Hepatocyte (in vitro differentiated cells): ENCODE measurements around the gene AGAP1. TPM values are rescaled to one million over a fixed set of nuclear protein-coding genes. Genes with fewer than 3 reads are reported as not detected.

Experiments used
- DNase-seq: peaks from one replicate; pipeline ENCODE4 v3.0.0-alpha.2; 2016; ENCODE audit warnings: low spot score
- H2AFZ ChIP-seq: fragments of 200-600 bp; sonication (generic); 2 replicates; pipeline ENCODE4 v1.6.0; 2016; ENCODE audit warnings: antibody characterized with exemption, mild to moderate bottlenecking
- H3K27ac ChIP-seq: fragments of 200-600 bp; sonication (generic); 2 replicates; pipeline ENCODE4 v1.5.1; 2016; ENCODE audit warnings: mild to moderate bottlenecking
- H3K27me3 ChIP-seq: fragments of 200-600 bp; sonication (generic); 2 replicates; pipeline ENCODE4 v1.6.1; 2016
- H3K36me3 ChIP-seq: fragments of 200-600 bp; sonication (generic); replicated peaks from 2 replicates; pipeline ENCODE4 v1.5.1; 2016; ENCODE audit warnings: low read depth; ENCODE audit not compliant: insufficient read depth
- H3K4me1 ChIP-seq: fragments of 200-600 bp; sonication (generic); 2 replicates; pipeline ENCODE4 v1.5.1; 2016; ENCODE audit warnings: mild to moderate bottlenecking, moderate library complexity; ENCODE audit not compliant: insufficient read depth
- H3K4me2 ChIP-seq: fragments of 200-600 bp; sonication (generic); 2 replicates; pipeline ENCODE4 v1.6.0; 2016
- H3K4me3 ChIP-seq: fragments of 200-600 bp; sonication (generic); 2 replicates; pipeline ENCODE4 v1.5.1; 2016; ENCODE audit warnings: mild to moderate bottlenecking
- H3K79me2 ChIP-seq: fragments of 200-600 bp; sonication (generic); 2 replicates; pipeline ENCODE4 v1.6.0; 2017; ENCODE audit warnings: mild to moderate bottlenecking
- H3K9me2 ChIP-seq: fragments of 200-600 bp; sonication (generic); replicated peaks from 2 replicates; pipeline ENCODE4 v1.6.0; 2017; ENCODE audit warnings: mild to moderate bottlenecking; ENCODE audit not compliant: insufficient read depth
- H3K9me3 ChIP-seq: fragments of 200-600 bp; sonication (generic); 2 replicates; pipeline ENCODE4 v1.5.1; 2016; ENCODE audit warnings: low read depth, mild to moderate bottlenecking
- H4K20me1 ChIP-seq: fragments of 200-600 bp; sonication (generic); 2 replicates; pipeline ENCODE4 v1.6.0; 2016; ENCODE audit warnings: mild to moderate bottlenecking; ENCODE audit not compliant: insufficient read depth, poor library complexity, severe bottlenecking
- EZH2 ChIP-seq: fragments of 200-600 bp; sonication (generic); IDR thresholded peaks from 2 replicates; pipeline ENCODE4 v1.6.1; 2016; ENCODE audit warnings: antibody characterized with exemption, mild to moderate bottlenecking, borderline replicate concordance
- EZH2phosphoT487 ChIP-seq: fragments of 200-600 bp; sonication (generic); IDR thresholded peaks from one replicate; pipeline ENCODE4 v1.6.1; 2018; ENCODE audit warnings: antibody characterized with exemption, mild to moderate bottlenecking, low read depth, moderate library complexity; ENCODE audit not compliant: unreplicated experiment, severe bottlenecking
- WGBS: methylation state at CpG from one replicate; pipeline ENCODE4 v1.1.6; 2016; ENCODE audit warnings: low lambda C conversion rate; ENCODE audit errors: missing lambda C conversion rate; 5-methylcytosine and 5-hydroxymethylcytosine counted together
- polyA plus RNA-seq: library from polyadenylated mRNA; unstranded; fragments of >200 nt; fragmentation: Nextera tagmentation; extraction: Ambion mirVana; gene quantifications from 2 replicates; pipeline ENCODE4 v1.2.1, GENCODE V29; 2016
- total RNA-seq: library from RNA; depleted of rRNA; stranded (reverse); fragments of >200 nt; gene quantifications from 2 replicates; pipeline ENCODE4 v1.2.3, GENCODE V29; 2014
- TF ChIP-seq, protein P1 (sequence below): fragments of 200-600 bp; sonication (generic); IDR thresholded peaks from 2 replicates; pipeline ENCODE4 v1.5.1; 2016; ENCODE audit warnings: antibody characterized with exemption, mild to moderate bottlenecking; ENCODE audit not compliant: poor library complexity

Gene AGAP1
- total and polyA plus RNA-seq, 2 experiments from 2014 or later = 12.1 to 20.0 TPM

DNA sequence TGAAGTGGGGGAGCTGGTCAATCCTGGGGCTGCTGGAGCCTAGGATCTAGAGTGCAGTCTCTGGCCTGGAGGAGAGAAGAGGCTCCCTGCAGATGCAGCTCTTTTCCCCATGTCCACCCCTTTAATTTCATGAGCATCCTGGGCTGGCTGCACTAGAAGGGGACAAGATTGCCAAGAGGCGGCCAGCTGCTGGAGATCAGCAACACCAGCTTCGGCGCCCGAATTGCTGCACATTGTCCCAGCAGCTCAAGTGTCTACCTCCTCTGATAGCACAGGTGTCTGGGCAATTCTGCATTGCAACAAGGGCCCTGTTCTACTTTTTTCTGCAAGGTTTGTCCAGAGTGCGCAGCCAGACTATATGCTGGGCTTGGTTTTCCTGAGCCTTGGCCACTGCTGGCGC is 125.7 kb downstream of the AGAP1 start:
- DNase-seq = no peak
- no peaks in the 10 kb centered on the region for H3K27me3 ChIP-seq
- no peaks in the 10 kb centered on the region for H3K36me3 ChIP-seq
- peaks cover 5% of the 10 kb centered on the region for H4K20me1 ChIP-seq
- H3K4me2 ChIP-seq = no peak overlapping the region
- no peaks in the 10 kb centered on the region for H3K9me2 ChIP-seq
- H3K27ac ChIP-seq = no peak overlapping the region
- 95% methylated on average over 6 of the region's 6 CpGs for WGBS
- no peak overlapping the region for H3K4me3 ChIP-seq
- TF ChIP-seq EZH2 (no peak), EZH2phosphoT487 (no peak)
- TF ChIP-seq, protein P1, sequence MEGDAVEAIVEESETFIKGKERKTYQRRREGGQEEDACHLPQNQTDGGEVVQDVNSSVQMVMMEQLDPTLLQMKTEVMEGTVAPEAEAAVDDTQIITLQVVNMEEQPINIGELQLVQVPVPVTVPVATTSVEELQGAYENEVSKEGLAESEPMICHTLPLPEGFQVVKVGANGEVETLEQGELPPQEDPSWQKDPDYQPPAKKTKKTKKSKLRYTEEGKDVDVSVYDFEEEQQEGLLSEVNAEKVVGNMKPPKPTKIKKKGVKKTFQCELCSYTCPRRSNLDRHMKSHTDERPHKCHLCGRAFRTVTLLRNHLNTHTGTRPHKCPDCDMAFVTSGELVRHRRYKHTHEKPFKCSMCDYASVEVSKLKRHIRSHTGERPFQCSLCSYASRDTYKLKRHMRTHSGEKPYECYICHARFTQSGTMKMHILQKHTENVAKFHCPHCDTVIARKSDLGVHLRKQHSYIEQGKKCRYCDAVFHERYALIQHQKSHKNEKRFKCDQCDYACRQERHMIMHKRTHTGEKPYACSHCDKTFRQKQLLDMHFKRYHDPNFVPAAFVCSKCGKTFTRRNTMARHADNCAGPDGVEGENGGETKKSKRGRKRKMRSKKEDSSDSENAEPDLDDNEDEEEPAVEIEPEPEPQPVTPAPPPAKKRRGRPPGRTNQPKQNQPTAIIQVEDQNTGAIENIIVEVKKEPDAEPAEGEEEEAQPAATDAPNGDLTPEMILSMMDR = no peak
- H3K4me1 ChIP-seq = no peaks in the 10 kb centered on the region
- H3K79me2 ChIP-seq = peaks cover 45% of the 10 kb centered on the region
- no peak overlapping the region for H2AFZ ChIP-seq
- H3K9me3 ChIP-seq = no peaks in the 10 kb centered on the region

- Histone ChIP-seq H3K4me1 (no peaks in the 10 kb centered on the region), H3K9me3 (no peaks in the 10 kb centered on the region), H2AFZ (no peak overlapping the region), H3K27me3 (no peaks in the 10 kb centered on the region), H4K20me1 (peaks cover 5% of the 10 kb centered on the region), H3K9me2 (no peaks in the 10 kb centered on the region), H3K36me3 (no peaks in the 10 kb centered on the region), H3K27ac (no peak overlapping the region), H3K4me3 (no peak overlapping the region), H3K4me2 (no peak overlapping the region), H3K79me2 (peaks cover 48% of the 10 kb centered on the region)
- WGBS = 94% methylated on average over 7 of the region's 7 CpGs
- no peak for DNase-seq
- TF ChIP-seq, protein P1 = no peak
- TF ChIP-seq EZH2 = no peak
- TF ChIP-seq EZH2phosphoT487 = no peak
Measured at GRCh38 chr2:235621736-235622135, 127.9 kb downstream of the AGAP1 start.

DNA sequence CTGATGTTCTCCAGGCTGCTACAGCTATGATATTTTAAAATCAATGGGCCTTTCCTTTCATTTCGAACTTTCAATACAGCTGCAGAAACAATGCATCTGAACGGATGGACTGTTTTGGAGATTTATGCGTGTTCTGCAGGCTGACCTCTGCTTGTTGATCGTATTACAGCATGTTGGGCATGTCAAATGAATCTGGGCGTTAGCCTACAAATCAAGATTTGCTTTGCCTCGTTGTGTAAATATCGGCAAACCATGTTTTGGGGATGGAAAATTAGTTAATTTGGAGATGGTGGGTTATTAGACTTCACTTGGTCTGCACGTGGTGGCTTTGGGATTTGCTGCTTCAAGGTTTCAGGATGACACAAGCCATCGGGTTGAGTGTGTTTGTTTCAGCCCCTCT is 129.3 kb downstream of the AGAP1 start:
- Histone ChIP-seq H4K20me1 (peaks cover 4% of the 10 kb centered on the region), H3K9me3 (no peaks in the 10 kb centered on the region), H3K27me3 (no peaks in the 10 kb centered on the region), H3K9me2 (no peaks in the 10 kb centered on the region), H3K4me2 (no peak overlapping the region), H2AFZ (no peak overlapping the region), H3K4me1 (no peaks in the 10 kb centered on the region), H3K4me3 (no peak overlapping the region), H3K27ac (no peak overlapping the region), H3K36me3 (no peaks in the 10 kb centered on the region), H3K79me2 (peaks cover 49% of the 10 kb centered on the region)
- no peak for DNase-seq
- TF ChIP-seq, protein P1 = no peak
- TF ChIP-seq EZH2 (no peak), EZH2phosphoT487 (no peak)
- WGBS = 93% methylated on average over 9 of the region's 9 CpGs

DNA sequence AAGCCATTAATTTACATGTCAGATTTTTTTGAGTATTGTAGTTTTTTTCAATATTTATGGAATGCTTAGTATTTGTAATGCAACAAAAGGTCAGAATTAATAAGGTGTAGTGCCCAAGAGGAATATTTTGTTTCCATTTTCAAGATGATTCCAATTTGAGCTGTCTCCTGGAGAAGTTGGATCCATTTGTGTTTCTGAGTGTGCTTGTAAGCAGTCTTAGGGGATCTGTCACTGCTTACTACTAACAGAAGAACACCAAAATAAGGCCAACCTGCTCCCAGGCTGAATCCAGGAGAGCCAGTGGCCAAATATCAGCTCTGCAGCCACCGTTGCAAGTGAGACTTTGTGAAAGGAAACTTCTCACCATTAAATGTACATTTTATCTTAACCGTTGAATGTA is 129.9 kb downstream of the AGAP1 start:
- Histone ChIP-seq H2AFZ (no peak overlapping the region), H4K20me1 (peaks cover 4% of the 10 kb centered on the region), H3K9me3 (no peaks in the 10 kb centered on the region), H3K79me2 (peaks cover 46% of the 10 kb centered on the region), H3K9me2 (no peaks in the 10 kb centered on the region), H3K27me3 (no peaks in the 10 kb centered on the region), H3K4me1 (no peaks in the 10 kb centered on the region), H3K4me2 (no peak overlapping the region), H3K36me3 (no peaks in the 10 kb centered on the region), H3K4me3 (no peak overlapping the region), H3K27ac (no peak overlapping the region)
- no peak for DNase-seq
- TF ChIP-seq EZH2 (no peak), EZH2phosphoT487 (no peak)
- TF ChIP-seq, protein P1 = no peak
- WGBS = 98% methylated on average over 2 of the region's 2 CpGs
